ENCODE data around the gene HSF2BP. TPM values are rescaled to one million over a fixed set of nuclear protein-coding genes. Genes with fewer than 3 reads are reported as not detected.

The HSF2BP gene
- total and polyA plus RNA-seq, 2 of the 8 experiments (the other 6 are each of a cell fraction or from before 2014, with no cell fraction given): 0.51 to 0.93 TPM

GRCh38 chr21:43599728-43600127, 59.6 kb downstream of the HSF2BP start:
- H2AFZ ChIP-seq (ENCODE audit: low read length): no peak overlapping the region
- peaks cover 6% of the 10 kb centered on the region for H3K79me1 ChIP-seq (ENCODE audit: low read depth, low read length)
- no peak overlapping the region for H3K27ac ChIP-seq (ENCODE audit: low read depth, low read length)
- H4K5ac ChIP-seq (ENCODE audit: insufficient read length, low read depth, low read length): no peak overlapping the region
- CTCF ChIA-PET (ENCODE audit: partially characterized antibody): interaction anchor here (4.6 kb wide), 1 partner anchor 12 kb away, joined by 32 read pairs; no protein-coding TSS in a partner anchor
- DNase-seq (ENCODE audit: low read depth in 1 of 2, low spot score in 2 of 2): no peak
- H2BK5ac ChIP-seq (ENCODE audit: low read depth, low read length): no peak overlapping the region
- no peak overlapping the region for H3K18ac ChIP-seq (ENCODE audit: extremely low read depth, low read length)
- FAIRE-seq: no peak
- H4K20me1 ChIP-seq (replicated peaks in 1 of 2; ENCODE audit: control insufficient read depth in 1 of 2, insufficient read depth in 2 of 2, low read length in 2 of 2): peaks cover 0 to 8% of the 10 kb centered on the region in 2 experiments
- no peak overlapping the region for H4K8ac ChIP-seq (ENCODE audit: extremely low read depth, insufficient read depth, low read length)
- TF ChIP-seq BRCA1 (IDR thresholded peaks at IDR 0.05; ENCODE audit: low read depth, low read length) (no peak), TCF12 (IDR thresholded peaks at IDR 0.05; ENCODE audit: low read depth, low read length) (no peak), JUND (IDR thresholded peaks at IDR 0.05; ENCODE audit: low read length) (no peak), EGR1 (IDR thresholded peaks at IDR 0.05; ENCODE audit: borderline replicate concordance, low read depth, low read length) (no peak)
- WGBS, 2 experiments (ENCODE audit: extremely low coverage in 1 of 2, insufficient coverage in 1 of 2, insufficient read length in 1 of 2, insufficient replicate concordance in 2 of 2, low coverage in 1 of 2, low lambda C conversion rate in 2 of 2, missing lambda C conversion rate in 1 of 2): 95% methylated on average over 4 of the region's 5 CpGs; no CpG with 5 or more reads in 1 of the 2 experiments
- H3K56ac ChIP-seq (replicated peaks; ENCODE audit: insufficient read length, low read depth, low read length): no peak overlapping the region
- no peak overlapping the region for H2BK120ac ChIP-seq (replicated peaks; ENCODE audit: low read depth, low read length)
- no peak overlapping the region for H3K14ac ChIP-seq (ENCODE audit: insufficient read length)
- no peak overlapping the region for H3K9ac ChIP-seq (replicated peaks in 1 of 4; ENCODE audit: extremely low read depth in 1 of 4, low read depth in 3 of 4, low read length in 3 of 4)
- no peak overlapping the region for H3K4me3 ChIP-seq (ENCODE audit: extremely low read depth in 1 of 4, insufficient read depth in 2 of 4, low read depth in 3 of 4, low read length in 4 of 4)
- no peak overlapping the region for H3K23ac ChIP-seq (ENCODE audit: insufficient read length)
- no peak overlapping the region for H3K4me2 ChIP-seq (ENCODE audit: insufficient read depth in 1 of 2, low read depth in 2 of 2, low read length in 2 of 2)
- no peak overlapping the region for H2AK5ac ChIP-seq (ENCODE audit: low read depth, low read length)
- H4K91ac ChIP-seq (replicated peaks; ENCODE audit: insufficient read length, low read length): no peak overlapping the region
- H3K4me1 ChIP-seq (replicated peaks in 1 of 4; ENCODE audit: control insufficient read depth in 3 of 4, insufficient read depth in 4 of 4, low read length in 3 of 4): no peaks in the 10 kb centered on the region
- no peaks in the 10 kb centered on the region for H3K79me2 ChIP-seq (ENCODE audit: control insufficient read depth in 1 of 2, insufficient read depth in 2 of 2, low read length in 2 of 2)
- H3K9me3 ChIP-seq (ENCODE audit: insufficient read depth in 2 of 2, low read depth in 1 of 2, low read length in 1 of 2): no peaks in the 10 kb centered on the region
- no peak overlapping the region for H2BK20ac ChIP-seq (ENCODE audit: low read length)
- H3K4ac ChIP-seq (replicated peaks; ENCODE audit: insufficient read length, low read depth, low read length): no peak overlapping the region
- H3K27me3 ChIP-seq (replicated peaks in 1 of 4; ENCODE audit: control insufficient read depth in 3 of 4, extremely low read depth in 1 of 4, insufficient read depth in 3 of 4, low read length in 3 of 4): no peaks in the 10 kb centered on the region
- POLR2A ChIA-PET (ENCODE audit: partially characterized antibody): no interaction called here
- H3K23me2 ChIP-seq (ENCODE audit: low read depth, low read length): peaks cover 8% of the 10 kb centered on the region; the same call in 1 of the 2 replicates
- H3K36me3 ChIP-seq (ENCODE audit: control insufficient read depth in 2 of 4, insufficient read depth in 4 of 4, low read length in 3 of 4): peaks cover 0 to 3% (median 0%) of the 10 kb centered on the region in 4 experiments; a peak in 1 of 8 replicates
- H2BK12ac ChIP-seq (ENCODE audit: low read depth, low read length): no peak overlapping the region
- H2BK15ac ChIP-seq (ENCODE audit: low read length): no peak overlapping the region
